ENCODE data around the gene CLCNKA.
"Not testable (repeated sequence)": the region's sequence is repeated elsewhere in the genome, so short reads cannot be mapped to it uniquely, and the experiment has no call there.

The CLCNKA gene

DNA sequence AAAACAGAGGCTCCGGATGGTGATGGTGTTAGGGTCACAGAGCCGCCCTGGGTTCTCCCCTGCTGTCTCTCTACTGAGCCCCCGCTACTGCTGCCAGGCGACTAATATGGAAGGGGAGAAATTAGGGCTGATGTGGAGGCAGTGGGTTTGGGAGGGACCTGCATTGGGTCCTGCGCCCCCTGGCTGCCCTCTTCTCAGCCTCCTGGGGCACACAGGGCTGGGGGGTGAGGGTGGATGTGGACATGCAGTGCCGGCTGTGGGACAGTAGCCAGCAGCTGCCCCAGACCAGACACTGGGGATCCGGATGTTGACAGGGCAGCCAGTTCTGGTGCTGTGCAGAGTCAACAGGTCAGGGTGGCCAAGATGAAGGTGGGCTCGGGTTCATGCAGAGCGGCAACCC lies 20.3 kb downstream of the CLCNKA start:
- DNase-seq (ENCODE audit: low read depth), result no peak

DNA sequence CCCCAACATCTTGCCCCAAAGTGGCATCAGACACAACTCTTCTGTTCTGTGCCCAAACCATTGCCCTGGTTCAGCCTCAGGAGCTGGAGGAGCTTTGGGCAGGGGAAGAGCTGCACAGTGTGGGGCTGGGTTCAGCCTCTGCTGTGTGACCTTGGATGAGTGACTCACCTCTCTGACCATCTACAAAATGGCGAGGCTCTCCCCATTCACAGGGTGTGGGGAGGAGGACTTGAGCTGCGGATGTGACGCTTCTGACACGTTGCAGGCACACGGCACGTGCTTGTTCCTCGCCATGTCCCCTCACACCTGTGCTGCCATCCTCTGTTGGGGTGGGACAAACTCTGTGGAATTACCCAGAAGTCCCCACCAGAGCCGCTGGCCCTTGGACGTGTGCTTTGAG lies 20.8 kb downstream of the CLCNKA start:
- DNase-seq (ENCODE audit: low read depth), result not testable (repeated sequence)

DNA sequence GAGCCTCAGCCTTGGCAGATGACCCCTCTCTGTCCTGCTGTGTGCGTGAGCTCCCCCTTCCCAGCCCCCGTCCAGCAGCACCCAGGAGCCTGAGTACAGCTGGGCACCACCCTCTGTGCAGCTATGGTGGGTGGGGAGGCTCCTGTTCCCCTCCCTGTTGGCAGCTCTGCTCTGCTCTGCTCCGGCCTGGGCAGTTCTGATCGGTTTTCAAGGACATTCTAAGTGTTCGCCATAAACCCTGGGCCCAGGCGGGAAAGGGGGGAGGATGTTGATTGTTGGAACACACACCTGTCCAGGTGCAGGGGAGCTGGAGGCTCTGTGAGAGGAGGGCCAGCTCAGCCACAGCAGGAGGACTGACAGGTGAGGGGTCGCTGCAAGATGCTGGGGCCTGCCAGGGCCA lies 21.7 kb downstream of the CLCNKA start, which contains the start of gene CLCNKB:
Gene CLCNKB (plus strand): TSS at position 262 of the 400 bp plus-strand sequence. CDS start 711 bp downstream, outside the sequence.
- no peak for DNase-seq (ENCODE audit: low read depth)

DNA sequence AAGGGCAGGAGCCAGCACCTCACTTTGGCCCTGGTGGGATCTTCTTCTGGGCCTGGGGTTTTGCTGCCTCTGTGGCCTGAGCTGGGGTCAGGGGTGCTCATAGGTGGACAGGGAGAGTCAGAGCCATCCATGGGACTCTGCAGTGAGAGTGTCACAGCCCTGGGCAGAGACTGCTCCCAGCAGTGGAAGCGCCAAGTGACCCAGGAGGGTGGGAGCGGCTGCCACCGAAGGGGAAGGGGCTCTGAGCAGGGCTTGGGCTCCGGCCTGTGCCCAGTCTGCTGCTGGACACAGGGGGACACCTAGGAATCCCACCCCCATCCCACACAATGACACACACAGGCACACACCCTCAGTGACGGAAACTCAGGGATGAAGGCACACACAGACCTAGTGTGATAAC lies 22.1 kb downstream of the CLCNKA start:
- no peak for DNase-seq (ENCODE audit: low read depth)

DNA sequence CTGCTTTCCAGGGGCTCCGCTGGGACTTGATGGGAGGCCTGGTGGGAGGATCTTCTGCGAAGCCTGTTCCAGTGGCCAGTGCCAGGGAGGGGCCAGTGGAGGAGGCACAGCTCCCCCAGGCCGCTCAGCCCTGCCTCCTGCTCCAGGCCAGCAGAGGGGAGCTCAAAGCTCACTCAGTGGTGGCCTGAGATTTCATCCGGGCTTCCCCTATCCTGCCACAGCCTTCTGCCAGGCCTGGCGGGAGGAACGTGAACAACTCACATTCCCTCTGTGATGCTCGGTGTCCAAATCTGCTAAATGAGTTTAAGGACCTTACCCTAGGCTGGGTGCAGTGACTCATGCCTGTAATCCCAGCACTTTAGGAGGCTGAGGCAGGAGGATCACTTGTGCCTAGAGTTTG lies 25.0 kb downstream of the CLCNKA start:
- DNase-seq (ENCODE audit: low read depth), result no peak

DNA sequence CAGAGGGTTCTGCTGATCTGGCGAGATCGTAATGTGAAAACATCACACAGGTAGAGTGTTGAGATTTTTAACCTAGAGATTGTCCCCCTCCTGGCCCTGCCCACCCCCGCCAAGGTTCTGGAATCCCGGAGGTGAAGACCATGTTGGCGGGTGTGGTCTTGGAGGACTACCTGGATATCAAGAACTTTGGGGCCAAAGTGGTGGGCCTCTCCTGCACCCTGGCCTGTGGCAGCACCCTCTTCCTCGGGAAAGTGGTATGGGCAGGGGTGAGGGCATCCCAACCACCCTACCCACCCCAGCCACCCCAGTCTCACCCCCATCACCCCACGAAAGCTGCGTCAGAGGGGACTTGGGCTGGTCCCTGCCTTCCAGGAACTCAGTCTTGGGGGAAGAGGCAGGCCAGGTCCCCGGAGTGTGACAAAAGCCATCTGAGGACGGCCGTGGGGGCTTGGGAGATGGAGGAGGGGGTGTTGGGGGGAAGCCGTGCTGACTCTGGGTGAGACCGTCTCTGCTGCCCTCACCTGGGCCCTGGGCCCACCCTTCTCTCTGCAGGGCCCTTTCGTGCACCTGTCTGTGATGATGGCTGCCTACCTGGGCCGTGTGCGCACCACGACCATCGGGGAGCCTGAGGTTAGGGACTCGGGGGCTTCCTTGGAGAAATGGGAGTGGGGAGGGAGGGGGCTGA lies 26.1 kb downstream of the CLCNKA start:
- no peak for DNase-seq (ENCODE audit: low read depth)

DNA sequence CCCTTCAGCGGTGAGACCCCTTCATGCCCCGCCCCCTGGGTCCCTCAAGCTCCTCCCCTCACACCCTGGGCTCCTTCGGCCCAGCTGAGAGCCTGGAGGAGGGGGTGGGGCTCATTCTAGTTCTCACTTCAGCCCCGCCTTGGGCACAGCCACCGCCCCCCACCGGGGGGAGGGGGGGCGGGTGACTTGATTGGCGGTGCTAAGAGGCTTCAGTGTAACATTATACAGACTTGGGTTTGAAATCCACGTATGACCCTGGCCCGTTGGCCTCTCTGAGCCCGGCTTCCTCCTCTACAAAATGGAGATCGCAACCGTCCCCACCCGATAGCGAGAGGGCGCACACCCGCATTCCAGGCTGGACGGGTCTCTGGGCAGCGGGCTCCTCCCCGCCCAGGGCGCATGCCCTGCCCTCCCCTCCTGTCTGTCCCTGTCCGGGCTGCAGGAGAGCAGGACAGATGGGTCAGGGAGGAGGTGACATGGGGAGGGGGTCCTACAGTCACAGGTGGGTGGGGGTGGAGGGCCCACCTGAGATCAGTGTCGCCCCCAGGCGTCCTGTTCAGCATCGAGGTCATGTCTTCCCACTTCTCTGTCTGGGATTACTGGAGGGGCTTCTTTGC lies 26.8 kb downstream of the CLCNKA start:
- DNase-seq (ENCODE audit: low read depth), result peak; percentile 30

DNA sequence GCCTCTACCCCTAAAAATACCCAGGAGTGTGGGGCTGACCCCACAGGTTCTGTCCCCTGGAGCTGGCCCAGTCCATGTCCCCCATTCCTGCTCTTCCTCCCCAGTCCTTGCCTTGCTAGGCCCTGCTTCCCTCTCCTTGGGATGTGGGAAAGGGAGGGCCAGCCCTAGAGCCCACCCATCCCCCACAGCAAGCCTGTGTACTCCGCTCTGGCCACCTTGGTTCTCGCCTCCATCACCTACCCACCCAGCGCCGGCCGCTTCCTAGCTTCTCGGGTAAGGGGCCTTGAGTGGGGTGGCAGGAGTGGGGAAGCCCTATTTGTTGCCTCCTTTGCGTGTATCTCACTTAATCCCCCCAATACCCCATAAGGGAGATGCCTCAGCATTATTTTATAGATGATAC lies 28.5 kb downstream of the CLCNKA start:
- DNase-seq (ENCODE audit: low read depth), result no peak

DNA sequence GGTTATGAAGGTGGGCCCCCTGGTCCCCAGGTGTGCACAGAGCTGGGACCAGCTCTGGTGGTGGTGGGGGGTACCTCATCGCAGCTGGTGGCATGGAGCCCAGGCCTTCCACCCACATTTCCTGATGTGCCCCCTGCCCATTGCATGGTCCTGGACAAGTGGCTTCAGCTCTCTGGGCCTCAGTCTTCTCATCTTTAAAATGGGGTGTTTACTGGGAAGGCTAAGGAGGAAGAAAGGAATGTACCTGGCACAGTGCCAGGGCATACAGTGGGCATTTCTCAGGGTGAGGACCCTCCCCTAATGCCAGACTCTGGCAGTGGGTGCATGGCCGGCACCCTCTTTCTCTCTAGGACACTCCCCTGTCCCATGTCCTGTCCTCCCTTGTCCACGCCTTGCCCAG lies 29.2 kb downstream of the CLCNKA start:
- DNase-seq (ENCODE audit: low read depth), result no peak

DNA sequence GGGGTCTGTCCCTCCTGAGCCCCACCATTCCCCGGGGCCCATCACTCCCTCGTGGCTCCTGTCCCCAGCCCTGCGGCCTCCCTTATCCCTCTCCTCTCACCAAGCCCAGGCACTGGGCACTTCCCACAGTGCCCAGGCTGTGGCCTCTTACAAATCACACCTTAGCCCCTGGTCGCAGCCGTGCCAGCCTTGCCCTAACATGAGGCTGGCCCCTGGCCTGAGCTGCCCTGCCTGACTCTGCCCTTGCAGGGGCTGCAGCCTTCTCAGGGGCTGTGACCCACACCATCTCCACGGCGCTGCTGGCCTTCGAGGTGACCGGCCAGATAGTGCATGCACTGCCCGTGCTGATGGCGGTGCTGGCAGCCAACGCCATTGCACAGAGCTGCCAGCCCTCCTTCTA lies 30.1 kb downstream of the CLCNKA start:
- DNase-seq (ENCODE audit: low read depth), result not testable (repeated sequence)

DNA sequence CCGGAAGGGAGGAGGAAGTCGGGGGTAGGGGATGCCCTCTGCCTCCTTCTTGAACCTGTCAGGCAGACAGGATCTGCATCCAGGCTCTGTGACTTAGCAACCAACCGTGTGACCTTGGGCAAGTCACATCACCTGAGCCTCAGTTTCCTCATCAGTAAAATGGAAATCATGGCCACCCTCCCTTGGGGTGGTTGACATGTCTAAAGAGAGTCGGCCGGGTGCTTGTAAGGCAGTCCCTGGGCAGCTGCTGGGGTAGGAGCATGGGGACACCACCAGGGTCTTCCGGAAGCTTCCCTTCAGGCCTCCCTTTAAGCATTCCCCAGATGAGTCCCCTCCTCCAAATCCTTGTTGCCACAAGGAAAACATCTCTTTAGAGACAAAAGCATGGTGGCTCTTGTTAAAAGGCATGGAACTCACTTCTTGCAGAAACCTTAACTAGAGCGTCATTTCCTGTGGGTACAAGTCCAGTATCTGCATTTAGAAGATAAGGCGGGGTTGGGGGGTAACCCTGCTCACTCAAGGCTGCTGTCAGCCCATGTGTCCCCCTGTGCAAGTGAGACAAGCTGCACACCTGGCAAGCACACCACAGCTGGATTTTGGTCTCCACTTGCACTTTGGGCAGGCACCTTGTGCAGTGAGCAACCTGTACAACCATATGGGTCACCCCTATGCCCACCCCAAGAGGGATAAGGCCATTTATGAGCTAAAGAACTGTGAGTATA lies 32.1 kb downstream of the CLCNKA start:
- no peak for DNase-seq (ENCODE audit: low read depth)

DNA sequence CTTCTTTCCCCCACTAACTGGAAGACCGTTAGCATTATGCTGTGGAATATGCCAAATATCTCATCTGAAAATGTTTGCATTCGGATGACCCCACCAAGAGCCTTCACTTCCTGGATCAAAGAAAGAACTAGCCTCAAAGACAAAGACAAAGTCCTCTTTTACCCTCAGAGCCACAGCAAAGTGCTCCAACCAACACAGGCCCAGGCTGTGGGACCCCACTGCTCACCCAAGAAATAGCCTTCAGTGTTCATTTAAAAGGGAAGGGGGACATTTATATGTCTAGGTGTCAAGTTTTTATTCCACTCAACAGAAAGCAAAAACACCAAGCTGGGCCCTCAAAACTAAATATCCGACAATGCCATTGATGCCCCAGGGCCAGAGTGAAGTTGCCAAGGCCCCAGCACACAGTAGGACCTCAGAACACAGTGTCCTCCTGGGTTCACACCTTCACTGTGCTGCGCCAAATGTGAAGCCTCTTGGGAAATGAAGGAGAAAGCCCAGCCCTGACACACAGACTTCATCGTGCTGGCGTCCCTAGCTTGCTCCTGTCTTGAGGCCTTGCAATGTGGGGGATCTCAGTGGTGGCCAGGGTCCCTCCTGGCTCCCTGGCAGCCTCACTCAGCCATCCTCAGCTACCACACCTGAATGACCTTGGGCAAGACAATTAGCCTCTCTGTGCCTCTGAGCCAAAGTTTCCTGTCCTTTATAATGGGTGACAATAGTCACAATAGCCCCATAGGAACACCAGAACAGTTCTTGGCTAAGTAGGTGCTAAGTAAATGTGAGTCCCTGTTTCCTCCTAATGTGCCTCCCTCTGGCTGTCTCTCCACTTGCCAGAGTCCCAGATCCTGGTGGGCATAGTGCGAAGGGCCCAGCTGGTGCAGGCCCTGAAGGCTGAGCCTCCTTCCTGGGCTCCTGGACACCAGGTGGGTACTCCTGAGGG lies 33.0 kb downstream of the CLCNKA start:
- no peak for DNase-seq (ENCODE audit: low read depth)

DNA sequence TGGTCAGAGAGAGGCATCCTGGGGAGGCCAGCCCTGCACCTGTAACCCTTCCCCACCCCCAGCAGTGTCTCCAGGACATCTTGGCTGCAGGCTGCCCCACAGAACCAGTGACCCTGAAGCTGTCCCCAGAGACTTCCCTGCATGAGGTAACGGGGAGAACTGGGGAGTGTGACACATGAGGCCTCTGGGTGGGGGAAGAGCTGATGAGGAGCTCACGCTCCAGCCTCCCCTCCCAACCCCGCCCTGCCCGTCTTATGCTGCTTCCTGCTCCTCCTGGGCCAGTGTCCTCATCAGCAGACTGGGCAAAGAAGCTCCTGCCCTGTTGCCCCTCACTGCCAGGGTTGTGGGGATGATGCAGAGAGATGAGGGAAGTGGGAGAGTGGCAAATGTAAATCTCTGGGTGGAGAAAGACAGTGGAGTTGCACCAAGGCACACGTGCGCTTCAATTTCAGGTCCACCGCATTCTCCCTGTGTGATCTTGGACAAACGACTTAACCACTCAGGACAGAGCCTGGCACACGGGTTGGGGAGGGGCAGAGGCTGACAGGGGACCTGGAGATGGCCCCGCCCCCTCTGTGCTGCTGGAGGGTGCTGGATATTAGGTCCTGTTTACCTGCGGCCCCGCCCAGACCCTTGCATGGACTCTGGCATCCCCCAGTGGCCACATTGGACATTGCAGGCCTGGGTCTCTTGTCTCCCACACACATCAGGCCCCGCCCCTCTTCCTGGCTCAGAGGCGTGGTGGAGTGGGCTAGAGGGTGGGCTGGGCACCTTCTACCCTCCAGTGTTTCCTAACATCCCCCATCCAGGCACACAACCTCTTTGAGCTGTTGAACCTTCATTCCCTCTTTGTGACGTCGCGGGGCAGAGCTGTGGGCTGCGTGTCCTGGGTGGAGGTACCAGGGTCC lies 34.0 kb downstream of the CLCNKA start:
- DNase-seq (ENCODE audit: low read depth), result peak; percentile 80

DNA sequence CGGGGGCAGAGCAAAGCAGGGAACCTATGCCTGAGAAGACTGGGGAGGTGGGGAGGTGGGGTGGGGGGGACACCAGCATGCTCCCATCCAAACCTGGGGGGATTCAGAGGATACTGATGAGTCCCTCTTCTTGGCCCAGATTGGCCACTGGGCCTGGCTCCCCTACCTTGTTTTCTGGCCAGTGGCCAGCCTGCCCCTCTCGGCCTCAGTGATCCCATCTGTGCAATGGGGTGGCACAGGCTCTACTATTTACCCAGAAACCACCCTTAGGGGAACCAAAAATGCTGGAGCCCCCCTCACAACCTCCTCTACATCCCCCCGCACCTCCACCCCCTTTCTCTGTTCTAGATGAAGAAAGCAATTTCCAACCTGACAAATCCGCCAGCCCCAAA lies 34.7 kb downstream of the CLCNKA start:
- DNase-seq (ENCODE audit: low read depth), result not testable (repeated sequence)

DNA sequence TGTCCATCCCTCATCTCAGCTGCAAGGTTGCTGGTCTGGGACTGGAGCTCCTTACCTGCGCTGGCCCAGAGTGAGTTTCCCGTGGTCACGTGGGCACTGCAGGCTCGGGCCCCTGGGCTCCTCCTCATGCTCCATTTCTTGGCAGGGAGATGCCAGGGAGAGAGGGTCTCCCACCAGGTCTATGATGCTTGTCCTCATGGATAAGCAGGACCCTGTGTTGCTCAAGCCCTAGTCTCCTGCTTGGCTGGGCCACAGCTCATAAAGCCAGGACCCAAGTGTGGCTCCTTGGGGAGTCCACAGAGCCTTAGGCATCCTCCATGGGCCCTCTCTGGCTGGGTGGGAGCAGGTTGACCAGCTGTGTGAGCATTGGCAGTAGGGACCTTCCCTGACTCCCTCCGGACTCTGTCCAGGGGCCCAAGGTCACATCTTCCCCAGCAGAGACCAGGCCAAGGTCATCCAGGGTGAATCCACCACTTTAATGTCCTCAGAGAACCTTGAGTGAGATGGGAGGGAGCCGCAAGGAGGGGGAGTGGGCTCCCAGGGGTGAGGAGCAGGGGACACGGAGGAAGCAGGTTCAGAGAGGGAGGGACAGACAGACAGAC lies 35.6 kb downstream of the CLCNKA start:
- not testable (repeated sequence) for DNase-seq (ENCODE audit: low read depth)

DNA sequence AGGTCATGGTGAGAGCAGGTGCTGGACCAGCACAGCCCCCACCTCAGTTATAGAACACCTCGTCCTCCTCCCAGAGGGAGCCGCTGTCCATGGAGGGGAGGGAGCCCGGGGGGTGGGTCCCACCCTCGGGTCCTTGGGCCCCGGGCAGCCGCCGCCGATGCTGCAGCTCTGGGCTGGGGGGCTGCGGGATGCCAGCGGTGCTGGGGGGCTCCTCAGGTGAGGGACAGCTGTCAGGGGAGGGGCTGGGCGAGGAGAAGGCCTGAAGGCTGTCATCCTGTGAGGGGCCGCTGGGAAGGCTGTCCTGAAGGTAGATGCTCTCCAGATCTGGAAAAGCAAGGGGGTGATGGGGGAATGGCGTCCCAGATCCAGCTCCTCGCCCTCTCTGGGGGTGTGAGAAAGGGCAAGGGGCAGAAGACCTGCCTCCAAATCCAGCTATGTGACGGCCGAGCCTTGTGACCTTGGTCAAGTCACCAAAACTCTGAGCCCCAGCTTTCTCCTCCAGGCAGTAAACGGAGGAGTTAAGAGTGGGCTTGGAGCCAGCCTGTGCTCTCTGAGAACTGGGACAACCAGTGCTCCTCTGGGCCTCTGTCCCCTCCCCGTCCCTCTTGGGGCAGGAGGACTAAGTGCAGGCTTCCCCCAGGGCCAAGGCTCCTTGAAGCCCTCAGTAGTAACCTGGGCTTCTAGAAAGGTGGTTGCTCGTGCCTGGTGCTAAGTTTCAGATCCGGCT lies 36.7 kb downstream of the CLCNKA start:
- not testable (repeated sequence) for DNase-seq (ENCODE audit: low read depth)

DNA sequence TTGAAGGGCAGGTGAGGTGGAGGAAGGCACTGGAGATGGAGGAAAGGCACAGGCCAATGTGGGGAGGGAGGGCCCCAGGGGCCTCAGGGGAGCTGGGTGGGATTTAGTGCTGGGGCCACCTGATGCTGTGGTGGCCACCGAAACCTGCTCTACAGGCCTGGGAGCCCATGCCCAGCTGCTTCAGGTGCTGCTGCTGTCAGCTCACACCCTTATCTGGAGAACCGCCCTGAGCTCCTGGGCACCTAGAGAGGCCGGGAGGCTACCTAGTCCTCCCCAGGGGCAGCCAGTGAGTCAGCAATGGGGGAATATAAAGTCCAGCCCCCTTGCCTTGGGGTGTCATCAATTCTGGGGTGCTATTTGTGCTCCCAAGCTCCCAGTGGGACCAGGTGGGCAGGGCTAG lies 39.4 kb downstream of the CLCNKA start:
- no peak for DNase-seq (ENCODE audit: low read depth)

DNA sequence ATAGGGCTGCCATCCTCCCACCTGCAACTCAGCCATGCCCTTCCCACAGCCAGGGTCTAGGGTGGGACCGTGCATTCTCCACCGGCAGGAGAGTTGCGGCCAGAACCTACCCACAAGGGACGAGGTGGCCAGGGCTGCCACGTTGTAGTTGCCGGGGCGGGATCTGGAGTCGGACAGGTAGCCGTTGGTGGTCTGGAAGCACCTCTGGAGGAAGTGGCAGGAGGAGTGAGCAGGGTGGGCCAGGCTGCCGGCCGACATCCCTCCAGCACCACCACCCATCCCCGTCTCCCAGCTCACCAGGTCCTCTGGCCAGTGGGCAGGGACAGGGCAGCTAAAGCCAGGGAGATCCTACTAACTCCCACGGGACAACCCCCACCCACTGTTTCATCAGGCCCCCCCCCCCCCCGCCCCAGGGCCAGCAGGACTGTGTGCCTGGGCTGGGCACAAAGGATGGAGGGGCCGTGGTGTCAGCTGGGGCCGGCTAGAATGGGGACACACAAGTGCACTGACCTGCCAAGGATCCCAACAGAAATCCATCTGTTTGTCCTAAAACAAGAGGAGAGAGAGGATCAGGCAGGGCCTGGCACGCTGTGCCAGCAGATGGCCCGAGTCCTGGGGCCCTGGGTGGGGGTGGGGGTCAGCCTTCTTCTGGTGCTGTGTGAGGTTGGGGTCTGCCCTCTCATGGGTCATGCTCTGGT lies 40.3 kb downstream of the CLCNKA start:
- not testable (repeated sequence) for DNase-seq (ENCODE audit: low read depth)

DNA sequence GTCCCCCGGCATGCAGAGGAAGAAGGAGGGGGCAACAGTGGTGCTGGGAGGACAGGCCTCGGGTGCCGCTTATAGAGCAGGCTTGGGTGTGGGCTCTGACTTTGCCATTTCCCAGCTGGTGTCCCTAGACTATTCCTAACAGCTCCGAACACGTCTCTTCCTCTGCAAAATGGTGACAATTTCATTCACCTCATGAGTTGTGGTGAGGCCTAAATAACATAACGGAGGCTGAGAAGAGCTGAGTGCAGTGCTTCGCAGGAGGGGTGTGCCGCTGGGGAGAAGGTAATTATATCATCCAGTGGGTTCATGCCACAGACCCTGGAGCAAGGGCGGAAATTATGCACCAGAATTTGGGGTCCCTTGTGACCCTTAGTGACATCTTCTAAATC lies 40.8 kb downstream of the CLCNKA start:
- DNase-seq (ENCODE audit: low read depth), result not testable (repeated sequence)
